LNCaP clone FGC (cell line): ENCODE measurements around the gene CAPZA2.

Experiments
- DNase-seq: peaks from one replicate; pipeline ENCODE4 v3.0.0-alpha.2; 2011; ENCODE audit warnings: low read depth
- H3K4me3 ChIP-seq: 2 replicates; pipeline ENCODE4 v1.5.1; 2011; ENCODE audit warnings: mild to moderate bottlenecking, low read depth, low read length, control low read depth
- CTCF ChIP-seq: IDR thresholded peaks from 2 replicates; pipeline ENCODE4 v1.5.1; 2012; ENCODE audit warnings: mild to moderate bottlenecking; ENCODE audit not compliant: control insufficient read depth, insufficient read depth; ENCODE audit errors: extremely low read depth

CAPZA2 gene

GRCh38 chr7:116940689-116941370, 78.4 kb downstream of the CAPZA2 start:
- no peak for DNase-seq
- no peak for TF ChIP-seq CTCF
- H3K4me3 ChIP-seq = no peak overlapping the region

- no peak for TF ChIP-seq CTCF
- DNase-seq = no peak
- H3K4me3 ChIP-seq = no peak overlapping the region
Observed at GRCh38 chr7:116942504-116942903, 80.1 kb downstream of the CAPZA2 start.

- no peak for DNase-seq
- TF ChIP-seq CTCF = no peak
- no peak overlapping the region for H3K4me3 ChIP-seq
Observed at GRCh38 chr7:116948934-116949333, 86.5 kb downstream of the CAPZA2 start.

GRCh38 chr7:116949941-116950801, 87.8 kb downstream of the CAPZA2 start:
- no peak overlapping the region for H3K4me3 ChIP-seq
- no peak for TF ChIP-seq CTCF
- no peak for DNase-seq

GRCh38 chr7:116950889-116951351, 88.5 kb downstream of the CAPZA2 start:
- no peak for TF ChIP-seq CTCF
- H3K4me3 ChIP-seq = no peak overlapping the region
- DNase-seq = no peak

GRCh38 chr7:116951366-116952292, 89.2 kb downstream of the CAPZA2 start:
- no peak for DNase-seq
- TF ChIP-seq CTCF = no peak

More at GRCh38 chr7:116951366-116952292, 89.2 kb downstream of the CAPZA2 start:
- no peak overlapping the region for H3K4me3 ChIP-seq
